Activated naive CD4-positive, alpha-beta T cell treated with anti-CD3 and anti-CD28 coated beads, Interleukin-2, amount 10 ng/mL, durations not matched to agents 7 days and 5 days (primary cell): ENCODE data around the gene SLK.

Experiments
- CTCF ChIA-PET: fragments of 350-600 bp; sonication (Branson Sonifier 250); formaldehyde crosslinking; loops from one replicate; lab custom pipeline; 2021; ENCODE audit warnings: antibody characterized with exemption; lab: Charles Lee
- DNase-seq: peaks from one replicate; pipeline ENCODE4 v3.0.0-alpha.2; 2020
- H3K27ac Mint-ChIP-seq: one replicate; pipeline ENCODE4 v1.8.0; 2021; ENCODE audit warnings: mild to moderate bottlenecking, moderate library complexity, mixed read lengths
- H3K27me3 Mint-ChIP-seq: one replicate; pipeline ENCODE4 v1.8.0; 2021; ENCODE audit warnings: mild to moderate bottlenecking, mixed read lengths
- H3K36me3 Mint-ChIP-seq: one replicate; pipeline ENCODE4 v1.8.0; 2021; ENCODE audit warnings: mixed read lengths
- H3K4me1 Mint-ChIP-seq: one replicate; pipeline ENCODE4 v1.8.0; 2021; ENCODE audit warnings: mixed read lengths
- H3K4me3 Mint-ChIP-seq: one replicate; pipeline ENCODE4 v1.8.0; 2021; ENCODE audit warnings: mild to moderate bottlenecking, moderate library complexity, mixed read lengths
- H3K9me3 Mint-ChIP-seq: one replicate; pipeline ENCODE4 v1.8.0; 2021; ENCODE audit warnings: mixed read lengths

The SLK gene

DNA sequence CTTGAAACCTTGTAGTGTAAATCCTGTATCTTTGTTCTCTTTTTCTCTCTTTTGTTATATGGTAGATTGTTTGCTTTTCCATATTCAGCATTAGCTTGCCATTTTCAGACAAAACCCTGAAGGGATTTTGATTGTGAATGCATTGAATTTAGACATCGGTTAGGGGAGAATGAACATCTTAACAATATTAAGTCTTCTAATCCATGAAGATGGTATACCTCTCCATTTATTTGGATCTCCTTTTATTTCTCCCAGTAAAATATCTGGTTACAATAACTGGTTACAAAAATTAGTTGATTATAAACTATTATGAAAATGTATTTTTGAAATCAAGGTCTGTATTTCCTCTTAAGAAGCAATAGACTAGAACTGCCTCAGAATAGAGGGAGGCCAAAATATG is 12.4 kb upstream of the SLK start:
- DNase-seq = no peak
- H3K36me3 Mint-ChIP-seq = no peaks in the 10 kb centered on the region
- H3K27me3 Mint-ChIP-seq = peaks cover 21% of the 10 kb centered on the region
- no peaks in the 10 kb centered on the region for H3K4me1 Mint-ChIP-seq
- peaks cover 2% of the 10 kb centered on the region for H3K9me3 Mint-ChIP-seq
- H3K4me3 Mint-ChIP-seq = no peak overlapping the region
- H3K27ac Mint-ChIP-seq = no peak overlapping the region
- CTCF ChIA-PET = no interaction called here

DNA sequence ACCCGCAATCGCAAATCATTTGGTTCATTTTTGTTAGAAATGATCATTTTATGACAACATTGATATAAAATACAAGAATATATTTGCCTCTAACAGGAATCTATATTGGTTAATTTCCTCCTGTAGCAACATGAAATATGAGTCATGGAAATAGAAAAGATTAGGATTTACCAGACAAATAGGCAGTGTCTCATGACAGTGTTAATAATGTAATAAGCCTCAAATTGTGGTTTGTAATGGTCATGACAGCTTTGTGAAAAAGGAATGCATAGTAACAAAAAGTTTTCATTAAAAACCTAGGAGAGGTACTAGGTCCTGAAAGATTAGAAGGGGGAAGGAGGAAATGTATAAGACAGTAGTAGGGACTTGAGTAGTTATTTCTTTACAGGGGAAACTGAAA is 7.9 kb upstream of the SLK start:
- CTCF ChIA-PET = no interaction called here
- peaks cover 19% of the 10 kb centered on the region for H3K27me3 Mint-ChIP-seq
- no peaks in the 10 kb centered on the region for H3K4me1 Mint-ChIP-seq
- no peaks in the 10 kb centered on the region for H3K36me3 Mint-ChIP-seq
- DNase-seq = no peak
- H3K4me3 Mint-ChIP-seq = no peak overlapping the region
- no peak overlapping the region for H3K27ac Mint-ChIP-seq
- peaks cover 2% of the 10 kb centered on the region for H3K9me3 Mint-ChIP-seq

DNA sequence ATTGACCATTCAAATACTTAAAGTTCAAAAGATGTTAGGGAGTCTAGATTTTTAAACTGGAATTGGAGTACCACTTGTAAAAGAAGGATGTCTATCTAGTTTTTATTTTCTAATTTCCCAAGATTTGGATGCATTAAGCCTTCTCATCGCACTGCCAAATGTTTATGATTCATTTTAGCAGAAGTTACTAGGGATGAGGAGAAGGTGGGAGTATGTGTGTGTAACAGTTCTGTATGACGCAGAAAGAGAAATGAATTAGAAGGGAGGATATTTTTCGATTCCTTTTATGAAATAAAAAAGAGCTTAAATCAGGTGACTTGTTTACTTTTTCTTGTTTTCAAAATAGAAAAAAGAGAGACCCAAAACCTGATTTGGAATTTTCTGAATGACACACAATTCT is 6.8 kb upstream of the SLK start:
- DNase-seq = no peak
- no peaks in the 10 kb centered on the region for H3K36me3 Mint-ChIP-seq
- H3K27ac Mint-ChIP-seq = no peak overlapping the region
- peaks cover 19% of the 10 kb centered on the region for H3K27me3 Mint-ChIP-seq
- H3K9me3 Mint-ChIP-seq = no peaks in the 10 kb centered on the region
- no peak overlapping the region for H3K4me3 Mint-ChIP-seq
- CTCF ChIA-PET = no interaction called here
- no peaks in the 10 kb centered on the region for H3K4me1 Mint-ChIP-seq

DNA sequence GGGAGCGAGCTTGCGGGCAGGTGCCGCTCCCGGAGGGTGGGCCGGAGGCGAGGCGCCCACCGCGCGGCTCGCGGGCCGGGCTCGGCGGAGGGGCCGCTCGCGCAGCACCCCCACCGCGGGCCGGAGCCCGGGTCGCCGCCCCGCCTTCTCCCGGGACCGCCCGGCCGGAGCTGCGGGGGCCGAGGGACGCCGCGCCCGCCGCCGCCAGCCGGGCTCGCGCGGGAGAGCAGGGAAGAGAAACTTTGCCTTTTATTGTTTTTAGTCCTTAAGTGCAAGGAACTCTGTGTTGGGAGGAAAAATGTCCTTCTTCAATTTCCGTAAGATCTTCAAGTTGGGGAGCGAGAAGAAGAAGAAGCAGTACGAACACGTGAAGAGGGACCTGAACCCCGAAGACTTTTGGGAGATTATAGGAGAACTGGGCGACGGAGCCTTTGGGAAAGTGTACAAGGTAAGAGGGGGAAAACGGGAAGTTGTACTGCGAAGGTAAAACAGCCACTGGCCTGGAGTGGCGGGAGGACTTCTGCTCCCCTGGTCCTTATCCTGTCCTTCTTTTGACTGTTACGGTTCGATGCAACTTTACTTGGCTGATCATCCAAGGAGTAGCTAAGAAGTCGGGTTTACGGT is 620 bp downstream of the SLK start:
- CTCF ChIA-PET = interaction anchor here (1.0 to 1.6 kb wide), 3 partner anchors 15 to 80 kb away, joined by 3 to 7 read pairs (median 7); no protein-coding TSS in a partner anchor
- Mint-ChIP-seq H3K9me3 (no peaks in the 10 kb centered on the region), H3K27me3 (no peaks in the 10 kb centered on the region), H3K36me3 (peaks cover 10% of the 10 kb centered on the region), H3K27ac (peak overlapping the region; percentile 82), H3K4me3 (peak overlapping the region; percentile 91), H3K4me1 (peaks cover 40% of the 10 kb centered on the region)
- DNase-seq = no peak

DNA sequence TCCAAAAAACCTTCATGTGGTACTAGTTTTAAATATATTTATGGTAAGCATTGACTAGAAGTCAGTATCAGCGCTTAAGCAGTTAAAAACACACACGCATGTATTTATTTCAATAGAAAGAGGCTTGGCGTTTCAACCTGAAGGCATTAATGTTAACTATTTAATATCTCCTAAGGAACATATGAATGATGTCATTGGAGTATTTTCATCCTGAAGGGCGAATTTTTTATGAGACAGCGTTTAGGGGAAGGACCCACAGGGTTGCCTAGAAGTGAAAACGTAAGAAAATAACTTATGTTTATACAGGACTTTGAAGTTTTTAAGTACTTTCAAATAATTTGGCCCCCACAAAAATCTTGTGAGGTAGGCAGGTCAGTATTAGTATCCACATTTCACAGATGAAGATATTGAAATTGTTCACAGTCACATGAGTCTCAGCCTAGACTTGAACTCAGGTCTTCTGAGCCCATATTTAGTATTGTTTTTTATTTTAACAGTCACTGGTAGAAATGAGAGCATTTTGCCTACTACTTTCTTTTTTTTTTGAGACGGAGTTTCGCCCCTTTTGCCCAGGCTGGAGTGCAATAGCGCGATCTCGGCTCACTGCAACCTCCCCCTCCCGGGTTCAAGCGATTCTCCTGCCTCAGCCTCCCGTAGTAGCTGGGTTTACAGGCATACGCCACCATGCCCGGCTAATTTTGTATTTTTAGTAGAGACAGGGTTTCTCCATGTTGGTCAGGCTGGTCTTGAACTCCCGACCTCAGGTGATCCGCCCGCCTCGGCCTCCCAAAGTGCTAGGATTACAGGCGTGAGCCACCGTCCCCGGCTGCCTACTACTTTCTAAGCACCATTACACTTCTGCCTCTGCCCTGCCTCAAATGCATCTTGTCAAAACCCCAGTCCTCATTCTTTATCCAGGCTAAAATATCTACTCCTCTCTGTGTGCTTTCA is 1.8 kb downstream of the SLK start:
- Mint-ChIP-seq H3K27ac (no peak overlapping the region), H3K27me3 (no peaks in the 10 kb centered on the region), H3K36me3 (peaks cover 13% of the 10 kb centered on the region), H3K4me1 (peaks cover 44% of the 10 kb centered on the region), H3K4me3 (peak overlapping the region; percentile 91), H3K9me3 (no peaks in the 10 kb centered on the region)
- CTCF ChIA-PET = interaction anchor here (1.0 to 3.4 kb wide), 5 partner anchors 14 to 154 kb away, joined by 3 to 11 read pairs (median 7); partner anchors contain the start of gene SFR1
- no peak for DNase-seq

DNA sequence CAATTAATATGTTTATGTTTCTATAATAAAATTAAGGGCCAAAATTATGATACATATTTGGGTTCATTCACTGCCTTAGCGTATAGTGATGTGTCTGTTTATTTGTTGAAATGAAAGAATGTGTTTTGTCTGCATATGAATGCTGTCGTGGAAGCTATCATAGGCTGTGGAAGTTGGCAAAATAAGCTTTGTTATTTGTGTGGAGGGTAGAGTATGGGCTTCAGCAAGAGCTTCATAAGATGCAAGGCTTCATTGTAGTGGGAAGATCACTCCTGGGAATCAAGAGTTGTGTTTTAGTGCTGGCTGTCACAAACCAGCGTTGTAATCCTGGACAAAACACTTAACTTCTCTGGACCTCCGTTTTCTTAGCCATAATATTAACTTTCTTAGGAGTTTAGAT is 2.5 kb downstream of the SLK start:
- peaks cover 16% of the 10 kb centered on the region for H3K36me3 Mint-ChIP-seq
- peak overlapping the region; percentile 91 for H3K4me3 Mint-ChIP-seq
- no peaks in the 10 kb centered on the region for H3K27me3 Mint-ChIP-seq
- DNase-seq = no peak
- CTCF ChIA-PET = interaction anchor here (1.2 to 3.4 kb wide), 3 partner anchors 82 to 153 kb away, joined by 3 to 11 read pairs (median 4); partner anchors contain the start of gene SFR1
- peaks cover 47% of the 10 kb centered on the region for H3K4me1 Mint-ChIP-seq
- no peak overlapping the region for H3K27ac Mint-ChIP-seq
- H3K9me3 Mint-ChIP-seq = no peaks in the 10 kb centered on the region

DNA sequence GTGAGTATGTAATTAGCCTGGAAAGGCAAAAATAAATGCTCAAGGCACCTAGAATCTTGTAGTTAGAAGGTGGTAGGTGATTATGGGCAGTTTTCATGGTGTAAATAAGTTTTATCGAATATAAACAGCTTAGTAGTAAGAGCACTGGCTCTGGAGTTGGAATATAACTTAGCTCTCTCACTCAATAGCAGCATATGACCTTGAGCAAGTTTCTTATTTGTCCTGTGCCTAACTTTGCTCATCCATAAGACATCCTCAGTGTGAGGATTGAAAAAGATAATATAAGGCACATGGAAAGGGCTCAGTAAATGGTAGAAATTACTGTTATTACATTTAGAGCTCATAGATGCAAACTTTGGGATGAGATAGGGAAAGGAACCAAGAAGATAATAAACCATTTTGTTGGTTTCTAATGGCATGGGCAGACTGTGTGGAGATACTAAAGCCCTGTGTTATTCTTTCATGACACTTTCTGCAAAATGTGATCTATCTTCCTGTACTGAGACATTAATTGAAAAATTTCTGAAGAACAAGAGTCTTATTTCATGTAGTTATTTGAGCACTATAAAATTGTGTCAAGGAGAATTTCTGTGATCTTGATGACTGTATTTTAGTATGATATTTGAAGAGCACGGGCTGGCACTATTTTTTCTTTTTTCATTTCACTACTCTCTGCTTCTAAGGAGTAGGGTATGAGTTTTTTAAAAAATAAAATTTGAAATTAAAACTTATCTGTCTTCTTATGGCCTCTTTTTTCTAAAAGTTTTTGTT is 3.1 kb downstream of the SLK start:
- no peak overlapping the region for H3K27ac Mint-ChIP-seq
- no peaks in the 10 kb centered on the region for H3K9me3 Mint-ChIP-seq
- H3K4me1 Mint-ChIP-seq = peaks cover 49% of the 10 kb centered on the region
- H3K36me3 Mint-ChIP-seq = peaks cover 19% of the 10 kb centered on the region
- no peaks in the 10 kb centered on the region for H3K27me3 Mint-ChIP-seq
- H3K4me3 Mint-ChIP-seq = peak overlapping the region; percentile 91
- no peak for DNase-seq
- CTCF ChIA-PET = interaction anchor here (1.2 to 3.4 kb wide), 3 partner anchors 82 to 153 kb away, joined by 3 to 11 read pairs (median 4); partner anchors contain the start of gene SFR1

DNA sequence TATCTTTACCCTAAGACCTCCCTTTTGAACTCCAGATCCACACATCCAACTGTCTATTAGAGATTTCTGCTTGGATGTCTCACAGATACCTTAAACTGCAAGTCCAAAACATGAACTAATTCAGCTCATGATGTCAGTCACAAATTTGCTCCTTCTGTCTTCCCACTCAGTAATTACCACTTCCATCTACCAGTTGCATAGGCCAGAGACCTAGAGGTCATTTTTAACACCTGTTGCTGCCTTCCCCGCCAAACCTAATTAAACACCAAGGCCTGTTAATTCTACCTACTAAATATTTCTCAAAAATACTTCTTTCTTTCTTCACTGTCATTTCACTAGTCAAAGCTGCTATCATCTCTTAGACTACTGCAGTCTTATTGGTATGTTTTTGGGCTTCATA is 8.2 kb downstream of the SLK start:
- no peaks in the 10 kb centered on the region for H3K9me3 Mint-ChIP-seq
- no peak overlapping the region for H3K27ac Mint-ChIP-seq
- DNase-seq = no peak
- H3K27me3 Mint-ChIP-seq = no peaks in the 10 kb centered on the region
- H3K36me3 Mint-ChIP-seq = peaks cover 13% of the 10 kb centered on the region
- CTCF ChIA-PET = no interaction called here
- H3K4me3 Mint-ChIP-seq = no peak overlapping the region
- peaks cover 32% of the 10 kb centered on the region for H3K4me1 Mint-ChIP-seq

DNA sequence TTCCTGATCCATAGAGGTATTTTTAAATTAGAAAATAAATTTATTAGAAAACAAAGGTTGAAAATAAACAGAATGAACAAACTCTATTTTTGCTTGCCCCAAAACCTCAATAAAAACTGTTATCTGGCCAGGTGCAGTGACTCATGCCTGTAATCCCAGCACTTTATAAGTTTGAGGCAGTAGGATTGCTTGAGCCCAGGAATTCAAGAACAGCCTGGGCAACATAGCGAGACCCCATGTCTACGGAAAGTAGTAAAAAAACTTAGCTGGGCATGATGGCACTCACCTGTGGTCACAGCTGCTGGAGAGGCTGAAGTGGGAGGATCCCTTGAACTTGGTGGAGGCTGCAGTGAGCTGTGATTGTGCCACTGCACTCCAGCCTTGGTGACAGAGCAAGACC is 10.3 kb downstream of the SLK start:
- H3K4me1 Mint-ChIP-seq = peaks cover 37% of the 10 kb centered on the region
- CTCF ChIA-PET = no interaction called here
- no peaks in the 10 kb centered on the region for H3K27me3 Mint-ChIP-seq
- no peaks in the 10 kb centered on the region for H3K9me3 Mint-ChIP-seq
- no peak overlapping the region for H3K4me3 Mint-ChIP-seq
- no peak overlapping the region for H3K27ac Mint-ChIP-seq
- no peak for DNase-seq
- peaks cover 17% of the 10 kb centered on the region for H3K36me3 Mint-ChIP-seq

DNA sequence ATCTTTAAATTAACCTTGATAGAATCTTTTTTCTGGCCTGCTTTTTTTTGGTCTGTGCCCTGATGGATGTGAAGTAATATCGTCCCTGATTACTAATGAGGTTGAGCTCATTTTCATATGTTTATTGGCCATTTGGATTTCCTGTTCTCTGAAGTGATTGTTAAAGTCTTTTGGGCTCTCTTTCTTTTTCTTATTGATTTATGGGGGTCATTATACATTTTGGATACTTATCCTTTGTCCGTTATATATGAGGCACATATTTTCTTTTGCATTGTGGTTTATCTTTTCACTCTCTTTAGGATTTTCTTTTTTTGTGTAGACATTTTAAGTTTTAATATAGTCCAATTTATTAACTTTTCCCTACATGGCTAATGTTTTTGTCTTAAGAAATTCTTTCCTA is 12.6 kb downstream of the SLK start:
- CTCF ChIA-PET = no interaction called here
- Mint-ChIP-seq H3K27ac (no peak overlapping the region), H3K4me1 (peaks cover 53% of the 10 kb centered on the region), H3K36me3 (peaks cover 11% of the 10 kb centered on the region), H3K4me3 (no peak overlapping the region), H3K9me3 (no peaks in the 10 kb centered on the region), H3K27me3 (no peaks in the 10 kb centered on the region)
- no peak for DNase-seq

DNA sequence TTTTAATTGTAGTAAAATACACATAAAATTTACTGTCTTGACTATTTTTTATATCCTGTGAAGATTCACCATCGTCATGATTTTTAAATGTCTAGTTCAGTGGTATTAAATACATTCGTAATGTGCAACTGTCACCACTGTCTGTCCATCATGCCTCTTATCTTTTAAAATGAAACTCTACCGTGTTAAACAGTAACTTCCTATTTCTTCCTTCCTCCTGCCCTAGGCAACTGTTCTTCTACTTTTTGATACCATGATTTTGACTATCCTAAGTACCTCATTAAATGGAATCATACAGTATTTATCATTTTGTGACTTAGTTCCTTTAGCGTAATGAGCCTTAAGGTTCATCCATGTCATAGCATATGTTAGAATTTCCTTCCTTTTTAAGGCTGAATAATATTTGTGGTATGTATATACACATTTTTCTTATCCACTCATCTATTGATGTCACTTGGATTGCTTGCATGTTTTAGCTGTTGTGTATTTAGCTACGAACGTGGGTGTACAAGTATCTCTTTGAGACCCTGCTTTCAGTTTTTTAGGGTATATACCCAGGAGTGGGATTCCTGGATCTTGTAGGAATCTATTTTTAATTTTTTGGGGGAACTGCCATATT is 13.5 kb downstream of the SLK start:
- H3K9me3 Mint-ChIP-seq = no peaks in the 10 kb centered on the region
- peaks cover 5% of the 10 kb centered on the region for H3K36me3 Mint-ChIP-seq
- H3K27me3 Mint-ChIP-seq = no peaks in the 10 kb centered on the region
- CTCF ChIA-PET = no interaction called here
- no peak overlapping the region for H3K27ac Mint-ChIP-seq
- peaks cover 54% of the 10 kb centered on the region for H3K4me1 Mint-ChIP-seq
- no peak overlapping the region for H3K4me3 Mint-ChIP-seq
- no peak for DNase-seq

DNA sequence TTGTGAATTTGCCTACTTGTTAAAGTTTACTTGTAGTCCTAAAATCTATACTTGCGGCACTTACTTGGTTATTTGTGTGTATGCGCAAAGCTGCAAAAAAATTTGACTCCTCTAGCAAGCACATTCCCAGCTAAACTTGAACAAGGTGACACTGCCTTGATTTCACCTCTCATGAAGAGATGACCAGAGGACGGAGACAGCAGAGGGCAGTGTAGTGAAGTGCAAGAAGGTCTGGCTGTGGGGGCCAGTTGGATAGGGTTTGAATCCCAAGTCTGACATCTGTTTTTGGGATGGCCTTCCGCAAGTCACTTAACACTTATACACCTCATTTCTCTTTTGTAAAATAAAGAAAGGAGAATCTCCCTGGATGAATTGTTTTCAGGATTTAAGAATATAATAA is 15.7 kb downstream of the SLK start:
- peaks cover 57% of the 10 kb centered on the region for H3K4me1 Mint-ChIP-seq
- H3K36me3 Mint-ChIP-seq = peaks cover 5% of the 10 kb centered on the region
- H3K9me3 Mint-ChIP-seq = no peaks in the 10 kb centered on the region
- H3K27ac Mint-ChIP-seq = no peak overlapping the region
- CTCF ChIA-PET = interaction anchor here (0.9 to 1.8 kb wide), 10 partner anchors 13 to 99 kb away, joined by 3 to 7 read pairs (median 4); no protein-coding TSS in a partner anchor
- no peaks in the 10 kb centered on the region for H3K27me3 Mint-ChIP-seq
- H3K4me3 Mint-ChIP-seq = no peak overlapping the region
- DNase-seq = no peak

DNA sequence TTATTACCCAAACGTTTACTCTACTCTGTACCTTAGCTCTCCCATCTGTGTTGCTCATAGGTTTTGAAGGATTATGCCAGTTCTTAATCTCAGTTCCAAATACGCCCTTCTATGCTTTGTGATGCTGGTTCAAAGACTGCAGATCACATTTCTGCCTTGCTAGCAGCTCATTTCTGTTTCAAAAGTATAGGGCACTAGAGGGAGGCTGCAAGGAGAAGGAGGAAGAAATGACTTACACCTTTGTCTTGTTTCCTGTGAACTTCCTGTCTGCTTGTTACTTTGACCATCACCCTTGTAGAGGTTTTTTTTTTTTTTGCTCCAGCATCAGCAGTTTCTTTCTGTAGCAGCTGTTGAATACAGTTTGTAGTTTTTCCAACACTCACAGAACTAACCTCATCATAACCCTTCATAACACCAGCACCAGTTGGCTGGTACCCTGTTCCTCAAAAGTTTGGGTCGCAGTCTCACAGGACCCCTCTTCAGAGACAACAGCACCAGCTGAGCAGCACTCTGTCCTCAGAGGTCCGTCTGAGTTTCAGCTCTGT is 16.5 kb downstream of the SLK start:
- no peak for DNase-seq
- peak overlapping the region; percentile 4 for H3K4me3 Mint-ChIP-seq

More for the DNA sequence above, 16.5 kb downstream of the SLK start:
- no peaks in the 10 kb centered on the region for H3K27me3 Mint-ChIP-seq
- H3K36me3 Mint-ChIP-seq = peaks cover 5% of the 10 kb centered on the region
- CTCF ChIA-PET = interaction anchor here (0.8 to 1.8 kb wide), 11 partner anchors 12 to 99 kb away, joined by 3 to 7 read pairs (median 4); no protein-coding TSS in a partner anchor
- no peaks in the 10 kb centered on the region for H3K9me3 Mint-ChIP-seq
- H3K4me1 Mint-ChIP-seq = peaks cover 57% of the 10 kb centered on the region
- peak overlapping the region; percentile 75 for H3K27ac Mint-ChIP-seq
